OCI-LY1 (cell line): ENCODE measurements around the gene CADM3.

Experiments used
- H2AFZ ChIP-seq: fragments of 200-600 bp; sonication (generic), shearing (Covaris generic); 2 replicates; pipeline ENCODE4 v1.6.0; 2014; ENCODE audit warnings: antibody characterized with exemption, mild to moderate bottlenecking, low read length
- H3F3A ChIP-seq: fragments of 200-600 bp; sonication (generic), shearing (Covaris generic); 2 replicates; pipeline ENCODE4 v1.6.0; 2014; ENCODE audit warnings: mild to moderate bottlenecking, antibody characterized with exemption, low read length, moderate library complexity; ENCODE audit not compliant: insufficient read depth
- H3K27ac ChIP-seq: fragments of 200-600 bp; sonication (generic); 2 replicates; pipeline ENCODE4 v1.5.1; 2014; ENCODE audit warnings: low read length, mixed run types, mild to moderate bottlenecking, low read depth; ENCODE audit not compliant: poor library complexity, severe bottlenecking
- H3K27me3 ChIP-seq: fragments of 200-600 bp; sonication (generic); 2 replicates; pipeline ENCODE4 v1.6.0; 2014; ENCODE audit warnings: antibody characterized with exemption, mild to moderate bottlenecking, low read length, moderate library complexity; ENCODE audit not compliant: insufficient read depth
- H3K36me3 ChIP-seq: fragments of 200-600 bp; sonication (generic); 2 replicates; pipeline ENCODE4 v1.6.1; 2014; ENCODE audit warnings: mild to moderate bottlenecking, antibody characterized with exemption, low read length, moderate library complexity, mixed read lengths; ENCODE audit not compliant: insufficient read depth
- H3K4me1 ChIP-seq: fragments of 200-600 bp; sonication (generic); 2 replicates; pipeline ENCODE4 v1.5.1; 2014; ENCODE audit warnings: mild to moderate bottlenecking, low read length, moderate library complexity; ENCODE audit not compliant: insufficient read depth, severe bottlenecking
- H3K4me2 ChIP-seq: fragments of 200-600 bp; sonication (generic), shearing (Covaris generic); 2 replicates; pipeline ENCODE4 v1.6.1; 2014; ENCODE audit warnings: low read length
- H3K4me3 ChIP-seq: fragments of 200-600 bp; sonication (generic); 2 replicates; pipeline ENCODE4 v1.5.1; 2014; ENCODE audit warnings: low read length, low read depth, mild to moderate bottlenecking, mixed read lengths; ENCODE audit not compliant: poor library complexity, severe bottlenecking
- H3K79me2 ChIP-seq: fragments of 200-600 bp; shearing (Covaris generic); 2 replicates; pipeline ENCODE4 v1.6.1; 2016; ENCODE audit warnings: mixed run types, low read length, mixed read lengths; ENCODE audit not compliant: insufficient read depth
- H3K9ac ChIP-seq: fragments of 200-600 bp; sonication (generic), shearing (Covaris generic); 2 replicates; pipeline ENCODE4 v1.6.1; 2014; ENCODE audit warnings: mild to moderate bottlenecking, low read length, mixed read lengths
- H3K9me2 ChIP-seq: fragments of 200-600 bp; sonication (generic), shearing (Covaris generic); 2 replicates; pipeline ENCODE4 v1.6.1; 2014; ENCODE audit warnings: low read depth, mild to moderate bottlenecking, low read length, mixed read lengths
- H3K9me3 ChIP-seq: fragments of 200-600 bp; shearing (Covaris generic); 2 replicates; pipeline ENCODE4 v1.6.1; 2014; ENCODE audit warnings: low read length, mixed read lengths
- H4K20me1 ChIP-seq: fragments of 200-600 bp; sonication (generic), shearing (Covaris generic); 2 replicates; pipeline ENCODE4 v1.6.0; 2016; ENCODE audit warnings: mild to moderate bottlenecking, low read length; ENCODE audit not compliant: insufficient read depth
- EZH2 ChIP-seq: fragments of 200-600 bp; sonication (generic), shearing (Covaris generic); IDR thresholded peaks from 2 replicates; pipeline ENCODE4 v1.8.0; 2017; ENCODE audit warnings: borderline replicate concordance, mixed run types, mild to moderate bottlenecking, antibody characterized with exemption, low read length, moderate library complexity, mixed read lengths
- TF ChIP-seq, protein P1 (sequence below): fragments of 200-600 bp; sonication (generic), shearing (Covaris generic); IDR thresholded peaks from 2 replicates; pipeline ENCODE4 v1.5.1; 2017; ENCODE audit warnings: mild to moderate bottlenecking, antibody characterized with exemption, low read length, moderate library complexity, mixed read lengths

CADM3 gene

GRCh38 chr1:159179906-159180305 is 8.5 kb downstream of the CADM3 start:
- Histone ChIP-seq H3K9ac (no peak overlapping the region), H4K20me1 (no peaks in the 10 kb centered on the region), H3K9me2 (no peaks in the 10 kb centered on the region), H3K4me3 (no peak overlapping the region), H3K27ac (no peak overlapping the region), H3K4me1 (no peaks in the 10 kb centered on the region), H3K79me2 (no peaks in the 10 kb centered on the region), H3K27me3 (no peaks in the 10 kb centered on the region), H3K4me2 (no peak overlapping the region), H3K9me3 (no peaks in the 10 kb centered on the region), H2AFZ (no peak overlapping the region), H3F3A (no peaks in the 10 kb centered on the region), H3K36me3 (no peaks in the 10 kb centered on the region)
- TF ChIP-seq, protein P1, sequence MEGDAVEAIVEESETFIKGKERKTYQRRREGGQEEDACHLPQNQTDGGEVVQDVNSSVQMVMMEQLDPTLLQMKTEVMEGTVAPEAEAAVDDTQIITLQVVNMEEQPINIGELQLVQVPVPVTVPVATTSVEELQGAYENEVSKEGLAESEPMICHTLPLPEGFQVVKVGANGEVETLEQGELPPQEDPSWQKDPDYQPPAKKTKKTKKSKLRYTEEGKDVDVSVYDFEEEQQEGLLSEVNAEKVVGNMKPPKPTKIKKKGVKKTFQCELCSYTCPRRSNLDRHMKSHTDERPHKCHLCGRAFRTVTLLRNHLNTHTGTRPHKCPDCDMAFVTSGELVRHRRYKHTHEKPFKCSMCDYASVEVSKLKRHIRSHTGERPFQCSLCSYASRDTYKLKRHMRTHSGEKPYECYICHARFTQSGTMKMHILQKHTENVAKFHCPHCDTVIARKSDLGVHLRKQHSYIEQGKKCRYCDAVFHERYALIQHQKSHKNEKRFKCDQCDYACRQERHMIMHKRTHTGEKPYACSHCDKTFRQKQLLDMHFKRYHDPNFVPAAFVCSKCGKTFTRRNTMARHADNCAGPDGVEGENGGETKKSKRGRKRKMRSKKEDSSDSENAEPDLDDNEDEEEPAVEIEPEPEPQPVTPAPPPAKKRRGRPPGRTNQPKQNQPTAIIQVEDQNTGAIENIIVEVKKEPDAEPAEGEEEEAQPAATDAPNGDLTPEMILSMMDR: no peak
- TF ChIP-seq EZH2: no peak

DNA sequence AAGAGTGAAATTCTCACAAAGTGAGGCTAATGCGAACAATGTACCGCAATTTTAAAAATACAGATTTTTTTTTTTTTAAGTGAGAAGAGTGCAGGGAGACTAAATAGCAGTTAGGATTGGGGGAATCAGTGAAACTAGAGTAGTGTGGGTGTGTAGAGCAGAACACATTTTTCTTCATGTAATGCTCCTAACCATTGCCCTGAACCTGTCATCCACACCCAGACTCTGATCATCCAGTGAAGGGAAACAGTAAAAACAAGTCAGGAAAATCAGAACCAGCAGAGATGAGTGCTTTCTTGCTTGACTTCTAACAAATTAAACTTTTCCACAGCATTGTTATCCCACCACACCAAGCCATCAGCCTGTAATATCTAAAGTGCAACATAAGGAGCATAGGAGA is 9.1 kb downstream of the CADM3 start:
- Histone ChIP-seq H3K4me2 (no peak overlapping the region), H3K27me3 (no peaks in the 10 kb centered on the region)

DNA sequence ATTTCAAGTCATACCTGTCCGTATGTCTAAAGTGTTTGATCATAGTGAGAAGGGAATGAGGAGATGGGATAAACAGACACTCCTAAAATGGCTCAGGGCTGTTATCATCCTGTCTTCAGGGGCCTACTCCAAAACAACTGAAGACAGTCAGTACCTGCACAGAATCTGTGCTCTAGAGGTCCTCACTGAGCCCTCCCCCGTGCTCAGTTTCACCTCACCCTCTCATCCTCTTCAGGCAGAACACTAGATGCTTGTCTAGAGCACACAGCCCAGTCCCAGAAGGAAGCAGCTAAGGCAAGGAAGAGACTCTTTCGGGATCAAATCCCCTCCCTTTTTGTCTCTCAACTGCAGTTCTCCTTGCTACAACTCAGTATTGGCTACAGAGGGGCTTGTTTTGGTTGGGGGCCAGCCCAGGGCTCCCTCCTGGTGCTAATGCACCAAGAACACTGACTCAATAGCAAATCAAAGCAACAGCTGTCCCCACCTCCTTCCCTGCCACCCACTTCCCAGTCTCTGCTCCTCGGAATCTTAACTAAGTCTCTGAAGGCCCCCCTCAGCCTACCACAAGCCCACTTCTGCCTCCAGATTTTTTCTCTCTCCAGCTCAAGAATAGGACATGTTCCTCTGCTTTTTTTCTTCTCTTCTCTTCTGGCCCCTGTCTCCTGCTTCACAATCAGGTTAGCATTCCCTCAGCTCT is 10.1 kb downstream of the CADM3 start:
- H3K4me1 ChIP-seq: no peaks in the 10 kb centered on the region
- no peaks in the 10 kb centered on the region for H3K9me2 ChIP-seq
- H3F3A ChIP-seq: no peaks in the 10 kb centered on the region
- no peak overlapping the region for H3K4me3 ChIP-seq
- H3K79me2 ChIP-seq: no peaks in the 10 kb centered on the region
- no peaks in the 10 kb centered on the region for H3K27me3 ChIP-seq
- H3K4me2 ChIP-seq: no peak overlapping the region
- H3K27ac ChIP-seq: no peak overlapping the region
- TF ChIP-seq, protein P1: no peak
- TF ChIP-seq EZH2: no peak
- H3K9me3 ChIP-seq: no peaks in the 10 kb centered on the region
- H3K36me3 ChIP-seq: no peaks in the 10 kb centered on the region
- H4K20me1 ChIP-seq: no peaks in the 10 kb centered on the region
- H2AFZ ChIP-seq: no peak overlapping the region
- H3K9ac ChIP-seq: no peak overlapping the region

More for the DNA sequence above, 9.1 kb downstream of the CADM3 start:
- Histone ChIP-seq H2AFZ (no peak overlapping the region), H3K79me2 (no peaks in the 10 kb centered on the region), H3K9me2 (no peaks in the 10 kb centered on the region), H3K27ac (no peak overlapping the region), H3K9me3 (no peaks in the 10 kb centered on the region), H3K4me1 (no peaks in the 10 kb centered on the region), H3F3A (no peaks in the 10 kb centered on the region), H4K20me1 (no peaks in the 10 kb centered on the region), H3K4me3 (no peak overlapping the region), H3K9ac (no peak overlapping the region), H3K36me3 (no peaks in the 10 kb centered on the region)
- no peak for TF ChIP-seq EZH2
- TF ChIP-seq, protein P1: no peak
